ENCODE data around the gene LRBA.

DNA sequence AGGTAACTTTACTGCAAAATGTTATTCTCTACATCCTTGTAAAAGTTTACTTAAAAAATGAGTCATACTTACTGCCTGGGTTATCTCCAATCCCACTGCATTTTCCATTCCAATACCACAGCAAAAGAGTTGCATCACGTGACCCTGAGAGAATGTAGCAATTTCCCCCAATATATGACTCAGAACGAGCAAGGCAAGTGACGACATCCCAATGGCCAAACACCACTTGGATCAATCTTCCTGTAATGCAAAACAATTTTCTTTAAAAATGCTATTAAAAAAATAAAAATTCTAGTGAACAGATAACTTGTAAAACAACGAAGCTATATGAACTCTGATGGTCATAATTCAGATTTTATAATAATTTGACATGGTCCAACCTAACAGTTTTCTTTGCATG, 712.5 kb downstream of the LRBA start:
- TF ChIP-seq, protein P1, sequence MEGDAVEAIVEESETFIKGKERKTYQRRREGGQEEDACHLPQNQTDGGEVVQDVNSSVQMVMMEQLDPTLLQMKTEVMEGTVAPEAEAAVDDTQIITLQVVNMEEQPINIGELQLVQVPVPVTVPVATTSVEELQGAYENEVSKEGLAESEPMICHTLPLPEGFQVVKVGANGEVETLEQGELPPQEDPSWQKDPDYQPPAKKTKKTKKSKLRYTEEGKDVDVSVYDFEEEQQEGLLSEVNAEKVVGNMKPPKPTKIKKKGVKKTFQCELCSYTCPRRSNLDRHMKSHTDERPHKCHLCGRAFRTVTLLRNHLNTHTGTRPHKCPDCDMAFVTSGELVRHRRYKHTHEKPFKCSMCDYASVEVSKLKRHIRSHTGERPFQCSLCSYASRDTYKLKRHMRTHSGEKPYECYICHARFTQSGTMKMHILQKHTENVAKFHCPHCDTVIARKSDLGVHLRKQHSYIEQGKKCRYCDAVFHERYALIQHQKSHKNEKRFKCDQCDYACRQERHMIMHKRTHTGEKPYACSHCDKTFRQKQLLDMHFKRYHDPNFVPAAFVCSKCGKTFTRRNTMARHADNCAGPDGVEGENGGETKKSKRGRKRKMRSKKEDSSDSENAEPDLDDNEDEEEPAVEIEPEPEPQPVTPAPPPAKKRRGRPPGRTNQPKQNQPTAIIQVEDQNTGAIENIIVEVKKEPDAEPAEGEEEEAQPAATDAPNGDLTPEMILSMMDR (IDR thresholded peaks at IDR 0.05), result no peak
- TF ChIP-seq POLR2A (IDR thresholded peaks at IDR 0.05), result no peak

Measured in testis (tissue), 2 donors.